HG03066 (cell line): ENCODE measurements around the gene PARD3B.

Source experiments
- ATAC-seq: cut with Tn5 transposase; IDR thresholded peaks from one replicate; pipeline ENCODE4 v1.9.1; 2021; ENCODE audit warnings: low read depth; ENCODE audit not compliant: unreplicated experiment

PARD3B gene

GRCh38 chr2:205651719-205652118 is 1106.4 kb downstream of the PARD3B start:
- ATAC-seq = no peak

GRCh38 chr2:205654878-205655605 is 1109.8 kb downstream of the PARD3B start:
- no peak for ATAC-seq

- no peak for ATAC-seq
Observed at GRCh38 chr2:205655779-205656456, 1110.6 kb downstream of the PARD3B start.

- no peak for ATAC-seq
Observed at GRCh38 chr2:205656461-205656860, 1111.2 kb downstream of the PARD3B start.

- ATAC-seq = no peak
Observed at GRCh38 chr2:205656941-205657340, 1111.7 kb downstream of the PARD3B start.

- no peak for ATAC-seq
Observed at GRCh38 chr2:205657579-205657978, 1112.3 kb downstream of the PARD3B start.

- ATAC-seq = no peak
Observed at GRCh38 chr2:205658068-205658467, 1112.8 kb downstream of the PARD3B start.

- ATAC-seq = no peak
Observed at GRCh38 chr2:205658572-205658971, 1113.3 kb downstream of the PARD3B start.

GRCh38 chr2:205659922-205660321 is 1114.6 kb downstream of the PARD3B start:
- no peak for ATAC-seq

- no peak for ATAC-seq
Observed at GRCh38 chr2:205660521-205661124, 1115.3 kb downstream of the PARD3B start.

- ATAC-seq = no peak
Observed at GRCh38 chr2:205661281-205661680, 1116.0 kb downstream of the PARD3B start.

GRCh38 chr2:205662206-205662965 is 1117.1 kb downstream of the PARD3B start:
- no peak for ATAC-seq

GRCh38 chr2:205665791-205666190 is 1120.5 kb downstream of the PARD3B start:
- ATAC-seq = no peak
